ENCODE results near the gene RALGAPB. TPM values are rescaled to one million over a fixed set of nuclear protein-coding genes. Genes with fewer than 3 reads are reported as not detected.

Gene RALGAPB
- total and polyA plus RNA-seq, 2 of the 13 experiments (the other 11 are each of a cell fraction or from before 2014, with no cell fraction given): 17.6 to 30.6 TPM

GRCh38 chr20:38472513-38473366, at the start of gene RALGAPB (continued):
- TF ChIP-seq ZNF512B (CRISPR knock-in tag; IDR thresholded peaks at IDR 0.05; ENCODE audit: borderline replicate concordance) (no peak), YEATS2 (CRISPR knock-in tag; IDR thresholded peaks at IDR 0.05; ENCODE audit: borderline replicate concordance) (peak; percentile 94), ZNF367 (CRISPR knock-in tag; IDR thresholded peaks at IDR 0.05; ENCODE audit: borderline replicate concordance) (0 out of 2 replicates have a peak, but pooled peaks have one; percentile 56), FOXP4 (CRISPR knock-in tag; IDR thresholded peaks at IDR 0.05) (peak; percentile 72; the same call in 1 of the 2 replicates), SMC3 (IDR thresholded peaks at IDR 0.05; ENCODE audit: low read length) (peak; percentile 23; the same call in 1 of the 2 replicates), ZNF543 (CRISPR knock-in tag; IDR thresholded peaks at IDR 0.05) (peak; percentile 79; the same call in 1 of the 2 replicates), ZNF432 (CRISPR knock-in tag; IDR thresholded peaks at IDR 0.05; ENCODE audit: borderline replicate concordance) (no peak), TSC22D2 (CRISPR knock-in tag; IDR thresholded peaks at IDR 0.05; ENCODE audit: borderline replicate concordance) (peak; percentile 91; the same call in 1 of the 2 replicates), ZNF614 (CRISPR knock-in tag; IDR thresholded peaks at IDR 0.05; ENCODE audit: borderline replicate concordance) (peak; percentile 86), TBL1XR1 (IDR thresholded peaks at IDR 0.05; ENCODE audit: borderline replicate concordance, low read length, partially characterized antibody) (no peak), ZNF160 (CRISPR knock-in tag; IDR thresholded peaks at IDR 0.05) (no peak), ZNF800 (CRISPR knock-in tag; IDR thresholded peaks at IDR 0.05) (peak; percentile 86; the same call in 1 of the 2 replicates), MEF2D (CRISPR knock-in tag; IDR thresholded peaks at IDR 0.05) (peak; percentile 57), TAF1 (CRISPR knock-in tag; IDR thresholded peaks at IDR 0.05) (peak; percentile 81), PLRG1 (conservative IDR thresholded peaks at IDR 0.05) (no peak), ZNF10 (CRISPR knock-in tag; IDR thresholded peaks at IDR 0.05; ENCODE audit: borderline replicate concordance, low read depth) (no peak), ZKSCAN5 (CRISPR knock-in tag; IDR thresholded peaks at IDR 0.05) (no peak), ZNF784 (CRISPR knock-in tag; IDR thresholded peaks at IDR 0.05; ENCODE audit: borderline replicate concordance) (peak; percentile 98), ZNF768 (CRISPR knock-in tag; IDR thresholded peaks at IDR 0.05) (peak; percentile 73; the same call in 1 of the 2 replicates), ZNF619 (CRISPR knock-in tag; IDR thresholded peaks at IDR 0.05) (no peak; the same call in 1 of the 2 replicates), ZNF343 (CRISPR knock-in tag; IDR thresholded peaks at IDR 0.05) (peak; percentile 71; the same call in 1 of the 2 replicates), ZBTB8A (CRISPR knock-in tag; IDR thresholded peaks at IDR 0.05; ENCODE audit: borderline replicate concordance, low read depth) (no peak)
